ENCODE results near the gene POU6F2.

GRCh38 chr7:38975944-38976392 lies 1.7 kb upstream of the POU6F2 start:
- TF ChIP-seq, protein P1, sequence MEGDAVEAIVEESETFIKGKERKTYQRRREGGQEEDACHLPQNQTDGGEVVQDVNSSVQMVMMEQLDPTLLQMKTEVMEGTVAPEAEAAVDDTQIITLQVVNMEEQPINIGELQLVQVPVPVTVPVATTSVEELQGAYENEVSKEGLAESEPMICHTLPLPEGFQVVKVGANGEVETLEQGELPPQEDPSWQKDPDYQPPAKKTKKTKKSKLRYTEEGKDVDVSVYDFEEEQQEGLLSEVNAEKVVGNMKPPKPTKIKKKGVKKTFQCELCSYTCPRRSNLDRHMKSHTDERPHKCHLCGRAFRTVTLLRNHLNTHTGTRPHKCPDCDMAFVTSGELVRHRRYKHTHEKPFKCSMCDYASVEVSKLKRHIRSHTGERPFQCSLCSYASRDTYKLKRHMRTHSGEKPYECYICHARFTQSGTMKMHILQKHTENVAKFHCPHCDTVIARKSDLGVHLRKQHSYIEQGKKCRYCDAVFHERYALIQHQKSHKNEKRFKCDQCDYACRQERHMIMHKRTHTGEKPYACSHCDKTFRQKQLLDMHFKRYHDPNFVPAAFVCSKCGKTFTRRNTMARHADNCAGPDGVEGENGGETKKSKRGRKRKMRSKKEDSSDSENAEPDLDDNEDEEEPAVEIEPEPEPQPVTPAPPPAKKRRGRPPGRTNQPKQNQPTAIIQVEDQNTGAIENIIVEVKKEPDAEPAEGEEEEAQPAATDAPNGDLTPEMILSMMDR (IDR thresholded peaks at IDR 0.05), result no peak
- TF ChIP-seq POLR2AphosphoS5 (IDR thresholded peaks at IDR 0.05), result no peak
